Activated T-cell treated with anti-CD3 and anti-CD28 coated beads, Interleukin-2, amount 50 U/mL, for 24 hours (primary cell): Measurements from ENCODE around the gene LRFN2.

ENCODE experiments used
- DNase-seq: peaks from one replicate; pipeline ENCODE4 v3.0.0-alpha.2; 2020
- H3K27ac Mint-ChIP-seq: 2 replicates; pipeline ENCODE4 v1.8.0; 2020; ENCODE audit warnings: mild to moderate bottlenecking, mixed read lengths
- H3K27me3 Mint-ChIP-seq: 2 replicates; pipeline ENCODE4 v1.8.0; 2020; ENCODE audit warnings: mixed read lengths
- H3K36me3 Mint-ChIP-seq: 2 replicates; pipeline ENCODE4 v1.8.0; 2020; ENCODE audit warnings: low read depth, mixed read lengths
- H3K4me1 Mint-ChIP-seq: 2 replicates; pipeline ENCODE4 v1.8.0; 2020; ENCODE audit warnings: low read depth, mixed read lengths
- H3K4me3 Mint-ChIP-seq: 2 replicates; pipeline ENCODE4 v1.8.0; 2020; ENCODE audit warnings: mild to moderate bottlenecking, moderate library complexity, mixed read lengths
- H3K9me3 Mint-ChIP-seq: 2 replicates; pipeline ENCODE4 v1.8.0; 2020; ENCODE audit warnings: mixed read lengths

Gene LRFN2

GRCh38 chr6:40543776-40544175 lies 43.4 kb downstream of the LRFN2 start:
- H3K9me3 Mint-ChIP-seq = no peaks in the 10 kb centered on the region
- no peak overlapping the region for H3K4me3 Mint-ChIP-seq
- no peak for DNase-seq
- H3K27ac Mint-ChIP-seq = no peak overlapping the region
- no peaks in the 10 kb centered on the region for H3K36me3 Mint-ChIP-seq
- no peaks in the 10 kb centered on the region for H3K4me1 Mint-ChIP-seq
- H3K27me3 Mint-ChIP-seq = no peaks in the 10 kb centered on the region

- H3K36me3 Mint-ChIP-seq = no peaks in the 10 kb centered on the region
Measured at GRCh38 chr6:40543146-40543545, 44.0 kb downstream of the LRFN2 start.

GRCh38 chr6:40542175-40542764 lies 44.9 kb downstream of the LRFN2 start:
- H3K36me3 Mint-ChIP-seq = no peaks in the 10 kb centered on the region
- no peaks in the 10 kb centered on the region for H3K27me3 Mint-ChIP-seq
- no peaks in the 10 kb centered on the region for H3K4me1 Mint-ChIP-seq
- DNase-seq = no peak
- H3K9me3 Mint-ChIP-seq = no peaks in the 10 kb centered on the region
- no peak overlapping the region for H3K27ac Mint-ChIP-seq
- H3K4me3 Mint-ChIP-seq = no peak overlapping the region

More at GRCh38 chr6:40543146-40543545, 44.0 kb downstream of the LRFN2 start:
- Mint-ChIP-seq H3K4me1 (no peaks in the 10 kb centered on the region), H3K27me3 (no peaks in the 10 kb centered on the region), H3K27ac (no peak overlapping the region), H3K4me3 (no peak overlapping the region), H3K9me3 (no peaks in the 10 kb centered on the region)
- no peak for DNase-seq

- no peak overlapping the region for H3K27ac Mint-ChIP-seq
- H3K4me1 Mint-ChIP-seq = no peaks in the 10 kb centered on the region
- H3K9me3 Mint-ChIP-seq = no peaks in the 10 kb centered on the region
- H3K27me3 Mint-ChIP-seq = no peaks in the 10 kb centered on the region
- H3K4me3 Mint-ChIP-seq = no peak overlapping the region
- no peaks in the 10 kb centered on the region for H3K36me3 Mint-ChIP-seq
- DNase-seq = no peak
Measured at GRCh38 chr6:40541556-40542174, 45.5 kb downstream of the LRFN2 start.

GRCh38 chr6:40540790-40541189 lies 46.4 kb downstream of the LRFN2 start:
- DNase-seq = no peak

GRCh38 chr6:40539853-40540252 lies 47.3 kb downstream of the LRFN2 start:
- H3K4me1 Mint-ChIP-seq = no peaks in the 10 kb centered on the region
- DNase-seq = no peak

More at GRCh38 chr6:40540790-40541189, 46.4 kb downstream of the LRFN2 start:
- H3K4me1 Mint-ChIP-seq = no peaks in the 10 kb centered on the region
- H3K27me3 Mint-ChIP-seq = no peaks in the 10 kb centered on the region
- no peaks in the 10 kb centered on the region for H3K9me3 Mint-ChIP-seq
- no peaks in the 10 kb centered on the region for H3K36me3 Mint-ChIP-seq
- H3K27ac Mint-ChIP-seq = no peak overlapping the region
- H3K4me3 Mint-ChIP-seq = no peak overlapping the region

GRCh38 chr6:40538556-40538955 lies 48.6 kb downstream of the LRFN2 start:
- no peaks in the 10 kb centered on the region for H3K27me3 Mint-ChIP-seq
- H3K4me1 Mint-ChIP-seq = no peaks in the 10 kb centered on the region
- no peak overlapping the region for H3K4me3 Mint-ChIP-seq

More at GRCh38 chr6:40539853-40540252, 47.3 kb downstream of the LRFN2 start:
- Mint-ChIP-seq H3K36me3 (no peaks in the 10 kb centered on the region), H3K9me3 (no peaks in the 10 kb centered on the region), H3K27me3 (no peaks in the 10 kb centered on the region), H3K27ac (no peak overlapping the region), H3K4me3 (no peak overlapping the region)

GRCh38 chr6:40537446-40537845 lies 49.7 kb downstream of the LRFN2 start:
- H3K9me3 Mint-ChIP-seq = no peaks in the 10 kb centered on the region
- H3K36me3 Mint-ChIP-seq = no peaks in the 10 kb centered on the region
- no peaks in the 10 kb centered on the region for H3K27me3 Mint-ChIP-seq
- no peak overlapping the region for H3K4me3 Mint-ChIP-seq
- no peak for DNase-seq
- H3K4me1 Mint-ChIP-seq = no peaks in the 10 kb centered on the region
- no peak overlapping the region for H3K27ac Mint-ChIP-seq

More at GRCh38 chr6:40538556-40538955, 48.6 kb downstream of the LRFN2 start:
- Mint-ChIP-seq H3K27ac (no peak overlapping the region), H3K36me3 (no peaks in the 10 kb centered on the region), H3K9me3 (no peaks in the 10 kb centered on the region)
- DNase-seq = no peak

- Mint-ChIP-seq H3K27me3 (no peaks in the 10 kb centered on the region), H3K9me3 (no peaks in the 10 kb centered on the region), H3K4me1 (no peaks in the 10 kb centered on the region), H3K36me3 (no peaks in the 10 kb centered on the region), H3K4me3 (no peak overlapping the region), H3K27ac (no peak overlapping the region)
- no peak for DNase-seq
Measured at GRCh38 chr6:40536442-40536841, 50.7 kb downstream of the LRFN2 start.

- Mint-ChIP-seq H3K27me3 (no peaks in the 10 kb centered on the region), H3K4me1 (no peaks in the 10 kb centered on the region), H3K4me3 (no peak overlapping the region), H3K36me3 (no peaks in the 10 kb centered on the region), H3K27ac (no peak overlapping the region), H3K9me3 (no peaks in the 10 kb centered on the region)
- no peak for DNase-seq
Measured at GRCh38 chr6:40535819-40536380, 51.3 kb downstream of the LRFN2 start.

GRCh38 chr6:40535110-40535818 lies 51.9 kb downstream of the LRFN2 start:
- Mint-ChIP-seq H3K27me3 (no peaks in the 10 kb centered on the region), H3K4me3 (no peak overlapping the region), H3K27ac (no peak overlapping the region), H3K36me3 (no peaks in the 10 kb centered on the region), H3K9me3 (no peaks in the 10 kb centered on the region), H3K4me1 (no peaks in the 10 kb centered on the region)
- DNase-seq = no peak

- Mint-ChIP-seq H3K36me3 (no peaks in the 10 kb centered on the region), H3K4me1 (no peaks in the 10 kb centered on the region), H3K9me3 (no peaks in the 10 kb centered on the region), H3K27me3 (no peaks in the 10 kb centered on the region), H3K4me3 (no peak overlapping the region), H3K27ac (no peak overlapping the region)
- no peak for DNase-seq
Measured at GRCh38 chr6:40532349-40533000, 54.7 kb downstream of the LRFN2 start.

GRCh38 chr6:40529919-40530318 lies 57.2 kb downstream of the LRFN2 start:
- Mint-ChIP-seq H3K27ac (no peak overlapping the region), H3K9me3 (no peaks in the 10 kb centered on the region), H3K4me1 (no peaks in the 10 kb centered on the region), H3K36me3 (no peaks in the 10 kb centered on the region), H3K4me3 (no peak overlapping the region), H3K27me3 (no peaks in the 10 kb centered on the region)
- DNase-seq = no peak

GRCh38 chr6:40529040-40529439 lies 58.1 kb downstream of the LRFN2 start:
- no peak for DNase-seq
- no peak overlapping the region for H3K4me3 Mint-ChIP-seq
- no peaks in the 10 kb centered on the region for H3K36me3 Mint-ChIP-seq
- H3K27me3 Mint-ChIP-seq = no peaks in the 10 kb centered on the region
- H3K9me3 Mint-ChIP-seq = no peaks in the 10 kb centered on the region
- no peak overlapping the region for H3K27ac Mint-ChIP-seq
- no peaks in the 10 kb centered on the region for H3K4me1 Mint-ChIP-seq
